IPS DF 4.7 (cell line): ENCODE measurements around the gene EEF2K.

Experiments
- DNase-seq: peaks from one replicate; pipeline ENCODE4 v3.0.0-alpha.2; 2013; ENCODE audit warnings: low spot score; ENCODE audit errors: extremely low read depth

The EEF2K gene

DNA sequence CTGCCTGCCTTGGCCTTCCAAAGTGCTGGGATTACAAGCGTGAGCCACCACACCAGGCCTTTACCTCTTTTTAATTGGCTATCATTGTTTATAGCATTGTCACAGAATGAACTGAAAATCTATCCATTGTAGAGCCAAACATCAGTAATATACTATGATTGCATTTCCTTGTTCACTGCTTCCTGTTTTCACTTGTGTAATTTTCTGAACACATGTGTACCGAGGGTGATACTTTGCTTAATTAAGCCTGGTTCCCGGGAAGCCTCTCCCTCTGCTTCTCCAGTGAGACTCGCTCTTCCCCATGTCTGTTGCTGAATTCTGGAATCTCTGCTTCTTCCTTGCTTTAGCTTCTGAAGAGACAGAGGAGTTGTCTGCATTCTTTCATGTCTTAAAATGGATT is 124.2 kb downstream of the EEF2K start:
- DNase-seq = no peak

DNA sequence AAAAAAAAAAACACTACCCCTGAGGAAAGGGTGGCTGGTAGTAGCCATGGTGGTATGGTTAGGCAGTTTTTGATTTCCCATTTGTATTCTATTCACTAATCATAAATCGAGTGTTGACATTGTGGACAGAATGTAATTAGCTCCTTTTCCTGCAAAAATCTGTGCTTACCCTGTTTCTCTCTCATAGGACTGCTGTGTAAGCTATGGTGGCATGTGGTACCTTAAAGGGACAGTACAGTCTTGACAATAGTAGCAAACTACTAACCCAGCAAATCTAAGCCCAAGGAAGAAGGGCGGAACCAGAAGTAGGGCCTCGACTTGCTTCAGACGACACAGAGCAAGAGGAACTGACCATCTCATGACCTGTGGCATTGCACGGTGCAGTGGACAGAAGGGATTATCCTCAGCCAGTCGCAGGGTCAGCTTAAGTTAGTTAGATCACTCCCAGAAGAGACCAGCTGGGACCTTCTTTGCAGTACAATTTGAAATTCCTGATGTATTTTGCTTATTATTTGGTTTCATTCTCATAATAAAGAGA is 127.4 kb downstream of the EEF2K start:
- DNase-seq = no peak

DNA sequence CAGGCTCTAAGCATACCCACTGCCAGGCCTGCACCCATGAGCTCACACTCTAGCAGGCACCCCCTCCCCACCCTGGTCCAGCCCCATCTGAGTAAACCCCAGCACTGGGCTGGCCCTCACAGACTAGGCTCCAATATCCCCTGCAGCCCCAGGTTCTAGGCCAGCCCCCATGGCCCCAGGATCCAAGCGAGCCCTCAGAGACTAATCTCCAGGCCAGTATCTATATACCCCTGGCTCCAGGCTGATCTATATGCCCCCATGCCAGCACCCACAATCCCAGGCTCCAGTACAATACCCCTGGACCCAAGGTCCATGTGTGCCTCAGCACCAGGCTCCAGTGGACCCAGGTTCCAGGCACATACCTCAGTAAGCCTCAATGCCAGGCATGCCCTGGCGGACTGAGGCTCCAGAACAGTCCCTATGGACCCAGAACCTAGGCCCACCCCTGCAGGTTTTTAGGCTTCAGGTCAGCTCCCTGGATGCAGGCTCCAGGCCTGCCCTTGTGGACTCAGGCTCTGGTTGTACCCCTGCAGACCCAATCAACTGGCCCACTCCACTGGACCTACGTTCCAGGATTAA is 129.7 kb downstream of the EEF2K start:
- DNase-seq = no peak

DNA sequence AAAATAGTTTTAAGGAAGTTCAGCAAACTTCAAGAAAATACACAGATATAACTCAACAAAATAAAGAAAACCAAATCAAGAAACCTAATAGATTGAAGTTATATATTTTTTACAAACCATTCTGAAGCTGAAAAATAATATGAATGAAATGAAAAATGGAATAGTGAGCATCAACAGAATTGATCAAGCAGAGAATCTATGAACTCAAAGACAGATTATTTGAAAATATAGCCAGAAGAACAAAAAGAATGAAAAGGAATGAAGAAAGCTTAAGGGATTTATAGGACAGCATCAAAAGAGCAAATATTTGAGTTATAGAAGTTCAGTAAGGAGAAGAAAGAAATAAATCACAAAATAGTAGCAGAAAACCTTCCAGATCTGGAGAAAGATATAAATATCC is 130.5 kb downstream of the EEF2K start:
- no peak for DNase-seq

DNA sequence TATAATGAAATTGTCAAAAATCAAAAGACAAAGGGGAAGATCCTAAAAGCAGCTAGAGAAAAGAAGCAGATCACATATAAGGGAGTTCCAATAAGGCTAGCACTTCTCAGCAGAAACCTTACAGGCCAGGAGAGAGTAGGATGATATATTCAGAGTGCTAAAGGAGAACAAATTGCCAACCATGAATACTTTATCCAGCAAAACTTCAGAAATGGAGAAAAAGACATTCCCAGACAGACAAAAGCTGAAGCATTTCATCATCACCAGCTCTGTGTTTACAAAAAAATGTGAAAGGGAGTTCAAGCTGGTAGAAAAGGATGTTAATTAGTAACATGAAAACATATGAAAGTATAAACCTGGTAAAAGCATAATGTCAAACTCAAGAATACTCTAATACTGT is 131.0 kb downstream of the EEF2K start:
- no peak for DNase-seq

DNA sequence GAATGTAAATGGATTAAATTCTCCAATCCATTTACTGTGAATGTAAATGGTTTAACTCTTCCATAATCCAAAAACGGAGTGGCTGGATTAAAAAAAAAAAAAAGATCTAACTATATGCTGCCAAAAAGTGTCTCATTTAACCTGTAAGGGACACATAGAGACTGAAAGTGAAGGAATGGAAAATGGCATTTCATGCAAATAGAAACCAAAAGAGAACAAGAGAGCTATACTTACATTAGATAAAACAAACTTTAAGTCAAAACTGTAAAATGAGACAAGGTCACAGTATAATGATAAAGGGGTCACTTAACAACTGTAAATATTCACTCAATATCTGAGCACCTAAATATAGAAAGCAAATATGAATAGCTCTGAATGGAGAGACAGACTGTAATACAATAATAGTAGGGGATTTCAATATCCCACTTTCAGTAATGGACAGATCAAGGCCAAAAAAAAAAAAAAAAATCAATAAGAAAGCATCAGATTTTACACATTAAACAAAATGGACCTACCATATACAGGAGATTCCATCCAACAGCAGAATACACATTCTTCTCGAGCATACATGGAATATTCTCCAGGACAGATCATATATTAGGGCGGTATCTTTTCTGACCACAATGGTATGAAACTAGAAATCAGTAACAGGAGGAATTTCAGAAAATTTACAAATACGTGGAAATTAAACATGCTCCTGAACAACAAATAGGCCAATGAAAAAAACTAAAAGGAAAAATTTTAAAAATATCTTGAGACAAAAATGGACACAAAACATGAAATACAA is 132.0 kb downstream of the EEF2K start:
- no peak for DNase-seq
